MM.1S (cell line): ENCODE data around the gene MAP4.

Source experiments
- DNase-seq: peaks from one replicate; pipeline ENCODE4 v3.0.0-alpha.2; 2015
- H2AFZ ChIP-seq: fragments of 300-600 bp; sonication (generic); 2 replicates; pipeline ENCODE4 v1.6.0; 2016; ENCODE audit warnings: antibody characterized with exemption, low read length
- H3F3A ChIP-seq: fragments of 300-600 bp; sonication (generic); 2 replicates; pipeline ENCODE4 v1.6.1; 2016; ENCODE audit warnings: mild to moderate bottlenecking, antibody characterized with exemption, low read length, moderate library complexity, mixed read lengths; ENCODE audit not compliant: insufficient read depth
- H3K27ac ChIP-seq: fragments of 300-600 bp; sonication (generic); 2 replicates; pipeline ENCODE4 v1.5.1; 2016; ENCODE audit warnings: mild to moderate bottlenecking, low read length
- H3K27me3 ChIP-seq: fragments of 300-600 bp; sonication (generic); replicated peaks from 2 replicates; pipeline ENCODE4 v1.6.0; 2016; ENCODE audit warnings: low read length; ENCODE audit not compliant: insufficient read depth
- H3K36me3 ChIP-seq: fragments of 300-600 bp; sonication (generic); replicated peaks from 2 replicates; pipeline ENCODE4 v1.6.1; 2016; ENCODE audit warnings: mild to moderate bottlenecking, low read length, mixed read lengths; ENCODE audit not compliant: insufficient read depth
- H3K4me1 ChIP-seq: fragments of 300-600 bp; sonication (generic); 2 replicates; pipeline ENCODE4 v1.6.1; 2016; ENCODE audit warnings: low read length, mixed read lengths
- H3K4me2 ChIP-seq: fragments of 300-600 bp; sonication (generic); 2 replicates; pipeline ENCODE4 v1.6.0; 2016; ENCODE audit warnings: low read depth, low read length
- H3K4me3 ChIP-seq: fragments of 300-600 bp; sonication (generic); 2 replicates; pipeline ENCODE4 v1.5.1; 2016; ENCODE audit warnings: low read length, mixed read lengths
- H3K79me2 ChIP-seq: fragments of 300-600 bp; sonication (generic); 2 replicates; pipeline ENCODE4 v1.6.1; 2016; ENCODE audit warnings: mixed run types, low read length, mixed read lengths
- H3K9ac ChIP-seq: fragments of 300-600 bp; sonication (generic); 2 replicates; pipeline ENCODE4 v1.6.1; 2016; ENCODE audit warnings: low read length, mixed read lengths
- H3K9me2 ChIP-seq: fragments of 300-600 bp; sonication (generic); replicated peaks from 2 replicates; pipeline ENCODE4 v1.6.1; 2016; ENCODE audit warnings: mild to moderate bottlenecking, low read length, mixed read lengths; ENCODE audit not compliant: insufficient read depth
- H3K9me3 ChIP-seq: fragments of 300-600 bp; sonication (generic); replicated peaks from 2 replicates; pipeline ENCODE4 v1.6.1; 2016; ENCODE audit warnings: mild to moderate bottlenecking, low read length, mixed read lengths; ENCODE audit not compliant: insufficient read depth
- H4K20me1 ChIP-seq: fragments of 300-600 bp; sonication (generic); 2 replicates; pipeline ENCODE4 v1.6.1; 2016; ENCODE audit warnings: mild to moderate bottlenecking, low read length, moderate library complexity, mixed read lengths; ENCODE audit not compliant: insufficient read depth
- EZH2 ChIP-seq: fragments of 300-600 bp; sonication (generic); optimal IDR thresholded peaks from 2 replicates; pipeline ENCODE3; 2017; ENCODE audit warnings: low read depth, mild to moderate bottlenecking, antibody characterized with exemption, low read length, mixed read lengths
- EZH2phosphoT487 ChIP-seq: fragments of 300-600 bp; sonication (generic); IDR thresholded peaks from 2 replicates; pipeline ENCODE4 v1.6.1; 2018; ENCODE audit warnings: antibody characterized with exemption, low read length
- TF ChIP-seq, protein P1 (sequence below): fragments of 300-600 bp; sonication (generic); IDR thresholded peaks from 2 replicates; pipeline ENCODE4 v1.5.1; 2016; ENCODE audit warnings: antibody characterized with exemption, low read length, mixed read lengths

The MAP4 gene

DNA sequence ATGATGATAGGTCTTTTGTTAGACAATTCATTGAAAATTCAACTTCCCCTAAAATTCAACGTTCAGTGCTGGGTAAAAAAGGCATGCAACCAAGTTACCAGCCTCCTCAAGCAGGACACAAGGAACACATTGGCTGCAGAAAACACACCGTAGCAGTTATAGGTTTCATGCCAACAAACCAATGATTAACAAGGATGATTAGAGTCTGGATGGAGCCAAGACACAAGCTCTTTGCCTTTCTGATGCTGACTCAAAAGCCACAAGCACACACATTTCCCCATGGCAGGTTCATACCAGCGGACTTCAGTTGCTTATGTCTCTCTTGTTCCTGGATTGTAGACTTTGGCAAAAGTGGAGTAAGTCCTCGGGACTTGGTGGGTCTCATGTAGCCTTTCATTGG, 107.5 kb downstream of the MAP4 start:
- H3K27ac ChIP-seq = no peak overlapping the region
- H3K9me2 ChIP-seq = no peaks in the 10 kb centered on the region
- H3K4me1 ChIP-seq = no peaks in the 10 kb centered on the region
- TF ChIP-seq EZH2 (no peak), EZH2phosphoT487 (no peak)
- TF ChIP-seq, protein P1, sequence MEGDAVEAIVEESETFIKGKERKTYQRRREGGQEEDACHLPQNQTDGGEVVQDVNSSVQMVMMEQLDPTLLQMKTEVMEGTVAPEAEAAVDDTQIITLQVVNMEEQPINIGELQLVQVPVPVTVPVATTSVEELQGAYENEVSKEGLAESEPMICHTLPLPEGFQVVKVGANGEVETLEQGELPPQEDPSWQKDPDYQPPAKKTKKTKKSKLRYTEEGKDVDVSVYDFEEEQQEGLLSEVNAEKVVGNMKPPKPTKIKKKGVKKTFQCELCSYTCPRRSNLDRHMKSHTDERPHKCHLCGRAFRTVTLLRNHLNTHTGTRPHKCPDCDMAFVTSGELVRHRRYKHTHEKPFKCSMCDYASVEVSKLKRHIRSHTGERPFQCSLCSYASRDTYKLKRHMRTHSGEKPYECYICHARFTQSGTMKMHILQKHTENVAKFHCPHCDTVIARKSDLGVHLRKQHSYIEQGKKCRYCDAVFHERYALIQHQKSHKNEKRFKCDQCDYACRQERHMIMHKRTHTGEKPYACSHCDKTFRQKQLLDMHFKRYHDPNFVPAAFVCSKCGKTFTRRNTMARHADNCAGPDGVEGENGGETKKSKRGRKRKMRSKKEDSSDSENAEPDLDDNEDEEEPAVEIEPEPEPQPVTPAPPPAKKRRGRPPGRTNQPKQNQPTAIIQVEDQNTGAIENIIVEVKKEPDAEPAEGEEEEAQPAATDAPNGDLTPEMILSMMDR = no peak
- DNase-seq = no peak
- H4K20me1 ChIP-seq = no peaks in the 10 kb centered on the region; the same call in 1 of the 2 replicates
- H2AFZ ChIP-seq = no peak overlapping the region
- no peak overlapping the region for H3K9ac ChIP-seq
- H3K36me3 ChIP-seq = peaks cover 3% of the 10 kb centered on the region; the same call in 1 of the 2 replicates
- H3K4me3 ChIP-seq = no peak overlapping the region
- H3F3A ChIP-seq = no peaks in the 10 kb centered on the region
- no peak overlapping the region for H3K4me2 ChIP-seq
- H3K79me2 ChIP-seq = no peaks in the 10 kb centered on the region
- no peaks in the 10 kb centered on the region for H3K27me3 ChIP-seq
- no peaks in the 10 kb centered on the region for H3K9me3 ChIP-seq

DNA sequence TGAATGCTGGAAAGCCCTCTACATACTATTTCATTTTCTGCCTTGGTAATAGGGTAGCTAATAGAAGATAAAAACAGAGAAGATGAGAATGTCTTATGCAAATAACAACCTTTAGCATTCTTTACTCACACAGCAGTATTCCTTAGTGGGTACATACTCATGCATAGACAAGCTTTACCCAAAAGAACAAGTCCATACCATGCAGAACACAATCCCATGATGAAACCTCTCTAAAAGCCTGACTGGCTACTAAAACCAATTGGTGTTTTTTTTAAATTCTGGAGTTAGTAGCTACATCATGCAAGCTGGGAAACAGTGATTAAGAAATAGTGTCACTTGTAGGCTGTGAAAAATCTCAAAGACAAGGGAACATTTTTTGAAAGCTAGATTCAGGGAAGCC, 108.4 kb downstream of the MAP4 start:
- Histone ChIP-seq H3K4me3 (no peak overlapping the region), H4K20me1 (no peaks in the 10 kb centered on the region), H3K36me3 (peaks cover 3% of the 10 kb centered on the region; the same call in 1 of the 2 replicates), H3K9me3 (no peaks in the 10 kb centered on the region), H3K9me2 (no peaks in the 10 kb centered on the region), H3K9ac (no peak overlapping the region), H3F3A (no peaks in the 10 kb centered on the region), H3K4me1 (no peaks in the 10 kb centered on the region), H3K27ac (no peak overlapping the region), H3K4me2 (no peak overlapping the region), H3K27me3 (no peaks in the 10 kb centered on the region), H3K79me2 (no peaks in the 10 kb centered on the region), H2AFZ (no peak overlapping the region)
- no peak for DNase-seq
- TF ChIP-seq EZH2 = no peak
- TF ChIP-seq, protein P1 = no peak
- TF ChIP-seq EZH2phosphoT487 = no peak

DNA sequence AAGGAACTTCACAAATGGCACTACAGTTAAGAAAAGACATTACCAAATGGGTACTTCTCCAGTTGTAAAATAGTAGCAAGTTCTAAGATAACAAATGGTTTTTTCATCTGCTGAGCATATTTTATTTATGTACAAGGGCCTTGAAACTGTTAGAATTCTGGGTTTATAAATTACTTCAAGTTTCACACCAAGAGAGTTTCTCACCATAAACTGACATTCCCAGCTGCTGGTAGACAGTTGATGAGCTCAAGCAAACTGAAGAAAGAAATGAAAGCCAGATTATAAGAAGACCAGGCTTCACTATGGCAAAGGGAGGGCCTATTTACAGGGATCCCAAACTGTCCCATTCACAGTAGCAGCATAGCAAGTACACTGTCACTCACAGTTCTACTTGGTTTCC, 113.5 kb downstream of the MAP4 start:
- Histone ChIP-seq H3K4me1 (no peaks in the 10 kb centered on the region), H4K20me1 (no peaks in the 10 kb centered on the region), H3K9me2 (no peaks in the 10 kb centered on the region), H3K9ac (no peak overlapping the region), H3K9me3 (no peaks in the 10 kb centered on the region), H3K79me2 (no peaks in the 10 kb centered on the region), H3K36me3 (no peaks in the 10 kb centered on the region), H3K4me2 (no peak overlapping the region), H3K27me3 (no peaks in the 10 kb centered on the region), H3F3A (no peaks in the 10 kb centered on the region), H3K4me3 (no peak overlapping the region), H2AFZ (no peak overlapping the region), H3K27ac (no peak overlapping the region)
- no peak for TF ChIP-seq EZH2phosphoT487
- TF ChIP-seq EZH2 = no peak
- TF ChIP-seq, protein P1 = no peak
- no peak for DNase-seq
